A549 (cell line): Measurements from ENCODE around the gene TBC1D22A.

Experiments
- EHMT2 ChIP-seq: fragments of 200-600 bp; sonication (generic); IDR thresholded peaks from 2 replicates; pipeline ENCODE4 v1.6.1; 2016; ENCODE audit warnings: antibody characterized with exemption, low read depth, mild to moderate bottlenecking, moderate library complexity
- JUN ChIP-seq, 2 experiments: fragments of >200 bp; sonication (Bioruptor Twin); formaldehyde crosslinking; IDR thresholded peaks; 2 replicates in 1 of 2; 3 replicates in 1 of 2; pipeline ENCODE4 v1.6.1; 2016 to 2017
- NR3C1 ChIP-seq: fragments of >200 bp; sonication (Bioruptor Twin); formaldehyde crosslinking; IDR thresholded peaks from 3 replicates; pipeline ENCODE4 v1.6.1; 2017
- RNF2 ChIP-seq: fragments of 200-600 bp; sonication (generic); IDR thresholded peaks from 2 replicates; pipeline ENCODE4 v1.6.1; 2016; ENCODE audit warnings: low read depth, mild to moderate bottlenecking, antibody characterized with exemption, moderate library complexity, borderline replicate concordance
- TF ChIP-seq, protein P1 (sequence below): fragments of >200 bp; sonication (Bioruptor Twin); formaldehyde crosslinking; IDR thresholded peaks from 3 replicates; pipeline ENCODE4 v1.5.1; 2016
- TF ChIP-seq, protein P2 (sequence below): fragments of 450-650 bp; IDR thresholded peaks from 2 replicates; pipeline ENCODE4 v1.6.1; 2014; ENCODE audit warnings: antibody characterized with exemption

DNA sequence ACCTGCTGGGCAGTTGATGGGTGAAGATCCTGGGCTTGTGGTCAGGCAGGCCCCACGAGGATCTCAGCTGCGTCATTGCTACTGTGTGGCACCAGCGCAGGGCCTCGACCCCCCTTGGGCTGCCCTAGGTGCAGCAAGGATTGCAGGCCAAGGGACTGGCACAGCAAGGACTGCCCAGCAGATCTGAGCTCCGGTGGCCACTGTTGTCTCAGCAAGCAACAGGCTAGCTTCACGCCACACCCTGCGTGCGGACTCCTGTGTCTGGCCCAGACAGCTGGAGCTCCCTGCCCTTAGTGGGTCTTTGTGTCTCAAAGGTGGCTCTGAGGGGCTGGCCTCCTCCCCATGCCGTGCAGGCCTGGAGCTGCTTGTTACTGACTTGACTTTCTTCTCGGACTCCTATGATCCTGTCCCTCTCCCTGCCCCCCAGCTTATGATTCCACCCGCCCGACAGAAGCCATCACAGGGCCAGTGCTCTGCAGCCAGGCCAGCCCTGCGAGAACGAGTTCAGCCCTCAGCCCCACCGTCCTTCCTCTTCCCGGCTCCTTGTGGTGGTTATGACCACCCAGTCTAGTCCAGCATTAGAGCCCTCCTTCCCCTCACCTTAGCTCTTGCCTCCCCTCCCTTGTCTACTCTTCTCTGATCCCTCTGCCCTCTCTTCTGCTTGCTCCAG lies 295.6 kb downstream of the TBC1D22A start:
- TF ChIP-seq, protein P1, sequence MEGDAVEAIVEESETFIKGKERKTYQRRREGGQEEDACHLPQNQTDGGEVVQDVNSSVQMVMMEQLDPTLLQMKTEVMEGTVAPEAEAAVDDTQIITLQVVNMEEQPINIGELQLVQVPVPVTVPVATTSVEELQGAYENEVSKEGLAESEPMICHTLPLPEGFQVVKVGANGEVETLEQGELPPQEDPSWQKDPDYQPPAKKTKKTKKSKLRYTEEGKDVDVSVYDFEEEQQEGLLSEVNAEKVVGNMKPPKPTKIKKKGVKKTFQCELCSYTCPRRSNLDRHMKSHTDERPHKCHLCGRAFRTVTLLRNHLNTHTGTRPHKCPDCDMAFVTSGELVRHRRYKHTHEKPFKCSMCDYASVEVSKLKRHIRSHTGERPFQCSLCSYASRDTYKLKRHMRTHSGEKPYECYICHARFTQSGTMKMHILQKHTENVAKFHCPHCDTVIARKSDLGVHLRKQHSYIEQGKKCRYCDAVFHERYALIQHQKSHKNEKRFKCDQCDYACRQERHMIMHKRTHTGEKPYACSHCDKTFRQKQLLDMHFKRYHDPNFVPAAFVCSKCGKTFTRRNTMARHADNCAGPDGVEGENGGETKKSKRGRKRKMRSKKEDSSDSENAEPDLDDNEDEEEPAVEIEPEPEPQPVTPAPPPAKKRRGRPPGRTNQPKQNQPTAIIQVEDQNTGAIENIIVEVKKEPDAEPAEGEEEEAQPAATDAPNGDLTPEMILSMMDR: no peak
- no peak for TF ChIP-seq EHMT2
- TF ChIP-seq NR3C1: no peak
- TF ChIP-seq, protein P2, sequence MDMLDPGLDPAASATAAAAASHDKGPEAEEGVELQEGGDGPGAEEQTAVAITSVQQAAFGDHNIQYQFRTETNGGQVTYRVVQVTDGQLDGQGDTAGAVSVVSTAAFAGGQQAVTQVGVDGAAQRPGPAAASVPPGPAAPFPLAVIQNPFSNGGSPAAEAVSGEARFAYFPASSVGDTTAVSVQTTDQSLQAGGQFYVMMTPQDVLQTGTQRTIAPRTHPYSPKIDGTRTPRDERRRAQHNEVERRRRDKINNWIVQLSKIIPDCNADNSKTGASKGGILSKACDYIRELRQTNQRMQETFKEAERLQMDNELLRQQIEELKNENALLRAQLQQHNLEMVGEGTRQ: no peak
- TF ChIP-seq JUN (IDR thresholded peaks at IDR 0.05): no peak
- TF ChIP-seq RNF2: no peak
